GM21526 (cell line): ENCODE results near the gene EGFR.

Source experiments
- ATAC-seq: cut with Tn5 transposase; IDR thresholded peaks from one replicate; pipeline ENCODE4 v1.9.1; 2021; ENCODE audit warnings: moderate library complexity; ENCODE audit not compliant: unreplicated experiment, low FRiP score

The EGFR gene

GRCh38 chr7:55120074-55120473 lies 101.3 kb downstream of the EGFR start:
- ATAC-seq = no peak

- ATAC-seq = no peak
Measured at GRCh38 chr7:55120501-55121198, 101.8 kb downstream of the EGFR start.

GRCh38 chr7:55121249-55121648 lies 102.4 kb downstream of the EGFR start:
- ATAC-seq = no peak

DNA sequence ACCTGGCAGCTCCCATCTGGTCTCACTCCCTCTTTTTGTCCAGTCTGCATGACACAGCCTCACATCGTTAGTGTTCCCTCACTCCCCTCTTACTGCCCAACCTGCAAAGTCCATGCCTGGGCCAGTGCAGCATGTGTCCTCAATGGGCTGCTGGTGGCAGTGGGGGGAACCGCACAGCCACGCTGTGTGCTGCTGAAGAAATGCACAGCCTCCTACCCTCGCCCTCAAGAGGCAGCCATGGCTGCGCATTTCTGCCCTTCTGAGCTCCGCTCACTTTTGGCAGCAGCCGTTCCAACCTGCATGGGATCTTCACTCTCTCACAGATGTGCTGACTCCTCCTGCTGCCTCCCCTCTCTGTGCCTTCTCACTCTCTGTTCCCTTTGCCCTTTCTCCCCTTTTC lies 103.4 kb downstream of the EGFR start:
- ATAC-seq = no peak

DNA sequence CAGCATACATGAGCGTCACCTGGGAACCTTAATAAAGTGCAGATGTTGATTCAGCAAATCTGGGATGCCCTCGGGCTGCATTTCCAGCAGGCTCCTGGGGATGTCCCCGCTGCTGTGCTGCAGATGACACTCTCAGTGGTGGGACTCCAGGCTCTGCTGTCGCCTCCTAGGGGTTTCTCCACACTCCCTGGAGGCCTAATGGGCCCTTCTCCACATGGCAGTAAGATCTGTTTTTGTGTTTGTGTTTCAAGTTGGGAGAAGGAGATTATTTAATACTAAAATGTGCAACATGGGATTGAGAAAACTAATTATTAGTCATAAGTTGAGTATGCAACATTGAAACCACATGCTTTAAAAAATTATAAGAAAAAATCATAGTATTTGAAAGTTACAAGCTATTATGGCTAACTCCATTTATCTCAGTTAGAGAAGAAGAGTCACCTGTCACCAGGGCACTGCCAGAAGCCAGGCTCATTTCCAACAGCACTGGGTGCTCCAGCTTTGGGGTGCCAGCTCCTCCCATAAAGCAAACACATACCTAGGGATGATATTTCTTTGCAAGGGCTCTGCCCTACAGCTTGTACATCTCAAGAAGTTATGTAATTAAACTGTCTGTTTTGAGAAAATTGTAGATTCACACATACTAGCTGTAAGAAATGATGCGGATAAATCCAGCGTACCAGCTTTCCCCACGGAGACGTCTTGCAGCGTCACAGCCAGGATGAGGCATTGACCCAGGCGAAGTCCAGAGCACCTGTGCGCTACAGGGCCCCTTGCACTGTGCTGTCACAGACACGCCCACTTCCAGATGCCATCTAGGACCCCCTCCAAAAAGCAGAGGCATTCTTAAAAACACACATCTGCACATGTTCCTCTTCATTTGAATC lies 106.4 kb downstream of the EGFR start:
- ATAC-seq = no peak

GRCh38 chr7:55127135-55127551 lies 108.3 kb downstream of the EGFR start:
- no peak for ATAC-seq

DNA sequence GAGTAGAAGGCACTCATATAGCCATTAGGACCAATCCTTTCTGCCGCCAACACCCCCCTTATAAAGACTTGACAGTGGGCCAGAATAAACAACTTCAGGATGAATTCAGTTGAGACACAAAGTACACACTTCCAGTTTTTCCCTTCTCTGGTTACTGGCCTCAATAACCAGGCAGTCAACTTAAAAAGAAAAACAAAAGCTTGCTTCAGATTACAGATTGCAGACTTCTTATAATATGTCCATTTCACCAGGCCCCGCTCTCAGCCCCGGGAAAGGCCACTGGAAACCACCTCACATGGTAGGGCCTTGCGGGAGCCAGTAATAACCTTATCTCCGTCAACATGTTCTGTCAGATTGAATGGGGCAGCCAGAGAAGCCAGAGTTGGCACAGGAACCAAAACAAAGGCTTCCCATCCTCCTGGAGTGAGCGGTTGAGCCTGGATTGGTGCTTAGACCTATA lies 108.8 kb downstream of the EGFR start:
- no peak for ATAC-seq

DNA sequence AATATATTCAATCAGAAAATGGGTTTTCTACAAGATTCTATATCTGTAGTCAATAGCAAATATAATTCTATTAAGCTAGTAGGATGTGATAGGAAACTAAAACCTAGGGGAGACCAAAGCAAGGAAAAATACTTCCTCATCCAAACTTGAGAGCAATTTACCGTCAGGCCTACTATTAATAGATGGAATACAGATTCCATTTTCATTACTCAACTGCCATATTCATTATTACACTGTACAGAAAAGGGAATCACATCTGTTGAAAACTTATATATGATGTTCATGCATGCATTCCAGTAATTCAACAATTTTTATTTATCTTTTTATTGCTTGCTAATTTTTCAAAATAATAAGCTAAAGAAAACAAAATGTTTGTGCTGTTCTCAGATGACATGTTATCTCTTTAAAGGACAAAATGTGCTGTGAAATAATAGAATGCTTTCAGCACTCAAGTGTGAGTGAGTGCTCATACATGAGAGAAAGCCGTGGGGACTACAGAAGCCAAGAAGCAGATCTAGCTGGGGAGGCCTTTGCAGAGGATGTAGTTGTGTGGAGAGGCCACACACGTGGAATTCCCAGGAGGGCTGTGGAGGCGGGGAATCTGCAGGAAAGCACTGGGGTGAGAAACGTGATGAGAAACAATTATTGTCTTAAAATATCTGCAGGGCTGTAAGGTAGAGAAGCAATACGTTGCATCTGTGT lies 110.0 kb downstream of the EGFR start:
- ATAC-seq = no peak

- no peak for ATAC-seq
Measured at GRCh38 chr7:55129541-55130394, 111.0 kb downstream of the EGFR start.

DNA sequence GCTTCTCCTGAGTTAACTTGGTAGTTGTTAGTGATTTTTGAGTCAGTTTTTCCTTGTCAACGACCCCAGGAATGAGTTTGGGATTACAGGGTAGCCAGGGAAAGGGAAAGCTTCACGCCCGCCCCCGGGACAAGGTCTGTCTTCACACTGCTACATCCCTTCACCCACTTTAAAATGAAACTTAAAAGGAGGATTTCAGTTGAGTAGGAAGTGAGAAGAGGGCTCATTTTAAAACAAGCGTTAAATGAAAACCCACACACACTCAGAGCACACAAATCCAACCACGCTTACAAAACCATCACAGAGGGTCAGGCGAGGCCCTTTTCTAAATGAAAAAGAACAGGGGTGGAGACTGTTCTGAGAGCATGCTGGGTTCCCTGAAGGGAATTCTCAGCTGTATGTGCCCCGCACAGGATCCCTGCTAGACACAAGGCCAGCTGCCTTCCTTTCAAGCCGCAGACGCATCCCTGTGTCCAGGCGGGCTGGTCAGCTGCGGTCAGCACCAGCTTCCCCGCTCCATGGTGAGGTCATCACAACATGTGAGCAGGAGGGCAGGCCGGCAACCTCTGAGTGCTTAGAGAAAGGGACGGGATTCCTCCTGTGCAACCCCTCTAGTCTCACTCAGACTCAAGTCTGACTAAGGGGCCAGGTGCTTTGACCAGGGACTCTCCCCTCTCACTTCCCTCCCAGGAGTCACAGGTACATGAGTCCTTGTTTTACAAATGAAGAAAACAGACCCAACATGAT lies 111.8 kb downstream of the EGFR start:
- no peak for ATAC-seq

DNA sequence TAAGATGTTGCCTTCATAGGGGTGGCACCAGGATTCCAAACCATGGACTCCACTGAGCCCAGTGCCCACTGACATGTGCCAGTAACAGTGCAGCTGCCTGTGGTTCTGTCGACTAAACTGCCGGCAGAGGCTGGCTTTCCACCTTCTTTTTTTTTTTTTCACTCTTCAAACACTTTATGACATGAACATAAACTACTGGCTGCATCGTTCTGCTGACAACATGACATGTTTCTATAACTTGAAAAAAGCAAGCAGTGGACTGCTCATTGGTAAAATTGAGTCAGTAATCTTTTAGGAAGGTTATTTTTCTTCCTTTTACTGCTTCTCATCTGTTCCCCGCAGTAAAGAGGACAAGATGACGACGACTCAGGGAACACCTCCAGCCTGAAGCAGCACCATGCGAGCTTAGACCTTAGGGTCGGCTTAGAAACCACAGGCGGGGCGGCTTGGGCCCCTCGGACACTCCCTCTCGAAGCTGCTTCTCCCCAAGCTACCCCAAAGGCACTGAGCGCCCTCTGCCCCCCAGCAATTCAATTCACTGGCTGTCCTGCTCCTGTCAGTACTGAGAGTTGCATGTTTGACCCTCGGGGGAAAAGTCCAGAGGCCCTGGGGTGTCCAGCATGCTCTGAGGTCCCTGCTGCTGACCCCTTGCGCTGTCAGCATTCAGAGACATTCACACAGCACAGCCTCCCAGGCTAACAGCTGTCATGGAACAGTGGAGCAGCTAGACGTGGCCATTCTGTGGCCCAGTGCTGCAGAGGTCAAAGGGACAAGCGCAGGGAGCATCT lies 112.5 kb downstream of the EGFR start:
- ATAC-seq = no peak

DNA sequence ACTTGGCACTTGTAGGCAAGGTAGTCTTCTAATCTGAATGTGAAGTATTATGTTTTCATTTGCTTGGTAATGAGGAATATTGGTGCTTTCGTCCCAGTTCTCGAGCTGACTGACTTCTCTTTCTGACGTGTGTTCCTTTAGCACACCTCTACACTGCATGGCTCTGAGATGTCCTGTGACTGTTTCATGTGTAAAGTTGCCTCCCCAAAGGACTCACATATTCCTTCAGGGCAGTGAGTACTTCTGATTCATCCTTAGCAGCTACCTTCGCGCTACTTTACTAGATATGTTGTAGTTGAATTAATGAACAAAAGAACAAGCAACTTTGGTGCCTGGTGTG lies 113.7 kb downstream of the EGFR start:
- no peak for ATAC-seq

- no peak for ATAC-seq
Measured at GRCh38 chr7:55132890-55133551, 114.2 kb downstream of the EGFR start.

- no peak for ATAC-seq
Measured at GRCh38 chr7:55133630-55134358, 115.0 kb downstream of the EGFR start.

GRCh38 chr7:55134359-55134725 lies 115.5 kb downstream of the EGFR start:
- no peak for ATAC-seq

DNA sequence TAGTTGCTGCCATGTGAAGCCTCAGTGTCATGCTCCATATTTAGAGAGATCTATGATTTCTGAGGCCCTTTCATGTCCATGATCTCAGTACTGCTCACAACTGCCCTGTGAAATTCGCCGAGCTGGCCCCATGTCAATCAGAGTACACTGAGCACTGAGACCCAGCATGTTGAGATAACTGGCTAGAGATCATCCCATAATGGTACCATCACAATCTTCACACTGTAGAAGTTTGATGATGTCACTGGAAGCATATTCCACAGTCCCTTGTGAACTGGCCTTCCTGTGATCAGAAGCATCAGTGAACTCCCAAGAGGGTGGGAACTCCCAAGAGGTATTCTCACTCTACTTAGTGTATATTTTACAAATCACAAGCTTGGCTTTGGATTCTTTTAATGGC lies 116.0 kb downstream of the EGFR start:
- ATAC-seq = no peak

DNA sequence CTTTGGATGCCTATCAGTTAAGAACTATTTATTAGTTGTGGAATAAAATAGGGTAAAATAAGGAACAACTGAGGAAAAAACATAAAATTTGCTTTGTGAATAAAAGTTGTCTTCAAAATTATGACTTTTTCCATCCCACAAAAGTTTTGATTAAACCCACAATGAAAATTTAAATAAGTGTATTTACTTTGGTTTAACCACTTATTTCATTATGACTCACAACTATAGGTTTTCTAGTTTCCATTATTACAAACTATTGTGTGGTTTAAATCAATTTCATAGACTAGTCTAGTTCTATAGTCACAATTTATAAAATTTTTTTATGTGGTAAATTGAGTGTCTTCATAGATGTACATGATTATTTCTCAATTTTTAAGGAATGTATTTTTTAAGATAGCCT lies 116.6 kb downstream of the EGFR start:
- no peak for ATAC-seq

GRCh38 chr7:55138663-55139062 lies 119.8 kb downstream of the EGFR start:
- no peak for ATAC-seq
